Measurements from ENCODE around the gene FBXL14.

- no peak for TF ChIP-seq TEAD4 (IDR thresholded peaks at IDR 0.05)
- no peak for TF ChIP-seq USF1 (IDR thresholded peaks at IDR 0.05)
- TF ChIP-seq RAD21 (IDR thresholded peaks at IDR 0.05; ENCODE audit: low read depth): no peak
- TF ChIP-seq CEBPB (IDR thresholded peaks at IDR 0.05): no peak
- no peak for TF ChIP-seq YY1 (IDR thresholded peaks at IDR 0.05; ENCODE audit: low read depth)
- TF ChIP-seq TCF12 (IDR thresholded peaks at IDR 0.05; ENCODE audit: low read depth): no peak
- TF ChIP-seq EP300 (IDR thresholded peaks at IDR 0.05; ENCODE audit: borderline replicate concordance): no peak
- no peak for TF ChIP-seq NFIC (IDR thresholded peaks at IDR 0.05)
Observed at GRCh38 chr12:1531654-1532374, 62.6 kb downstream of the FBXL14 start.
